HCT116 (cell line): ENCODE measurements around the gene ABLIM1. TPM values are rescaled to one million over a fixed set of nuclear protein-coding genes. Genes with fewer than 3 reads are reported as not detected.

Experiments
- ATAC-seq: fragments of 200-7000 bp; cut with Tn5 transposase; 2 replicates; pipeline ENCODE4 v1.9.1; 2020; ENCODE audit warnings: mild to moderate bottlenecking, moderate library complexity
- BruUV-seq: library from RNA; stranded (reverse); fragments of 400-500 nt; replicated peaks from 2 replicates; lab custom pipeline; 2021; lab: Mats Ljungman, UMichigan
- CTCF ChIA-PET: fragments of 300-600 bp; sonication (Branson Sonifier 250); formaldehyde crosslinking; loops from one replicate; lab custom pipeline; 2021; ENCODE audit warnings: antibody characterized with exemption; lab: Charles Lee
- POLR2A ChIA-PET: fragments of 300-600, 350-600 bp; sonication (Branson Sonifier 250); formaldehyde crosslinking; loops from one replicate; lab custom pipeline; 2021; ENCODE audit warnings: antibody characterized with exemption; lab: Charles Lee
- RAD21 ChIA-PET, 2 experiments: fragments of 300-600 bp; sonication (Branson Sonifier 250); formaldehyde crosslinking; loops; one replicate each; lab custom pipeline; 2023; ENCODE audit warnings: low total read pairs in 2 of 2; ENCODE audit not compliant: uncharacterized antibody in 2 of 2, unreplicated experiment in 2 of 2, low non-redundant PET in 1 of 2; lab: Charles Lee
- DNase-seq: peaks from one replicate; pipeline ENCODE4 v3.0.0-alpha.2; 2010; ENCODE audit warnings: low read depth, low spot score
- H2AFZ ChIP-seq: fragments of 200-600 bp; shearing (Covaris generic), sonication (generic); 2 replicates; pipeline ENCODE4 v1.6.1; 2017; ENCODE audit warnings: low read depth, mixed run types, mixed read lengths, antibody characterized with exemption, low read length; ENCODE audit not compliant: poor library complexity, severe bottlenecking
- H3K27ac ChIP-seq: 2 replicates; pipeline ENCODE4 v1.5.1; 2012; ENCODE audit warnings: low read depth, low read length
- H3K27me3 ChIP-seq: fragments of 200-600 bp; sonication (generic); 2 replicates; pipeline ENCODE4 v1.6.1; 2016; ENCODE audit warnings: mixed run types, low read length, mixed read lengths; ENCODE audit not compliant: insufficient read depth
- H3K36me3 ChIP-seq, 2 experiments: fragments of 200-500 bp in 1 of 2; fragments of 200-600 bp in 1 of 2; sonication (Bioruptor generic) in 1 of 2; sonication (generic) in 1 of 2; 2 replicates each; pipeline versions ENCODE4 v1.5.1 to v1.6.1; 2014 to 2016; ENCODE audit warnings: low read length in 2 of 2, inconsistent platforms in 1 of 2, mixed read lengths in 1 of 2, mixed run types in 1 of 2; ENCODE audit not compliant: insufficient read depth in 2 of 2, control insufficient read depth in 1 of 2
- H3K4me1 ChIP-seq, 2 experiments: fragments of 200-600 bp in 1 of 2; sonication (generic) in 1 of 2; 2 replicates each; pipeline versions ENCODE4 v1.5.1 to v1.6.1; 2012 to 2017; ENCODE audit warnings: low read length in 2 of 2, inconsistent platforms in 1 of 2, mild to moderate bottlenecking in 1 of 2, mixed read lengths in 1 of 2, mixed run types in 1 of 2, moderate library complexity in 1 of 2; ENCODE audit not compliant: insufficient read depth in 2 of 2, control insufficient read depth in 1 of 2
- H3K4me2 ChIP-seq: fragments of 200-600 bp; sonication (generic); 2 replicates; pipeline ENCODE4 v1.6.1; 2017; ENCODE audit warnings: mixed run types, low read length, mixed read lengths
- H3K4me3 ChIP-seq, 2 experiments: fragments of 200-600 bp in 1 of 2; sonication (generic) in 1 of 2; replicated peaks in 1 of 2; 2 replicates each; pipeline ENCODE4 v1.5.1; 2011 to 2016; ENCODE audit warnings: low read length in 2 of 2, control low read depth in 1 of 2, low read depth in 1 of 2, mild to moderate bottlenecking in 1 of 2, mixed read lengths in 1 of 2, mixed run types in 1 of 2
- H3K79me2 ChIP-seq: fragments of 200-600 bp; sonication (generic); 2 replicates; pipeline ENCODE4 v1.6.1; 2017; ENCODE audit warnings: mild to moderate bottlenecking, mixed run types, low read length, moderate library complexity, mixed read lengths; ENCODE audit not compliant: insufficient read depth
- H3K9ac ChIP-seq: fragments of 200-600 bp; sonication (generic); 2 replicates; pipeline ENCODE4 v1.6.1; 2016; ENCODE audit warnings: low read length, mixed read lengths
- H3K9me2 ChIP-seq: fragments of 200-600 bp; sonication (generic), shearing (Covaris generic); 2 replicates; pipeline ENCODE4 v1.6.1; 2017; ENCODE audit warnings: mixed run types, mild to moderate bottlenecking, moderate library complexity; ENCODE audit not compliant: insufficient read depth
- H3K9me3 ChIP-seq, 2 experiments: fragments of 200-500 bp in 1 of 2; fragments of 200-600 bp in 1 of 2; sonication (Bioruptor generic) in 1 of 2; sonication (generic) in 1 of 2; 2 replicates each; pipeline ENCODE4 v1.6.1; 2014 to 2017; ENCODE audit warnings: low read length in 2 of 2, mixed read lengths in 2 of 2, inconsistent platforms in 1 of 2, low read depth in 1 of 2, mild to moderate bottlenecking in 1 of 2, mixed run types in 1 of 2, moderate library complexity in 1 of 2; ENCODE audit not compliant: control insufficient read depth in 1 of 2, insufficient read depth in 1 of 2
- H4K20me1 ChIP-seq: fragments of 200-600 bp; sonication (generic), shearing (Covaris generic); 2 replicates; pipeline ENCODE4 v1.6.1; 2017; ENCODE audit warnings: mixed run types, mild to moderate bottlenecking, moderate library complexity; ENCODE audit not compliant: insufficient read depth
- CBX3 ChIP-seq: IDR thresholded peaks from 2 replicates; pipeline ENCODE4 v1.6.1; 2012; ENCODE audit warnings: low read depth
- CEBPB ChIP-seq: IDR thresholded peaks from 2 replicates; pipeline ENCODE4 v1.6.1; 2012; ENCODE audit warnings: low read depth
- EGR1 ChIP-seq: IDR thresholded peaks from 2 replicates; pipeline ENCODE4 v1.6.1; 2012; ENCODE audit warnings: low read depth
- ELF1 ChIP-seq: IDR thresholded peaks from 2 replicates; pipeline ENCODE4 v1.6.1; 2012; ENCODE audit warnings: low read depth, borderline replicate concordance
- EZH2 ChIP-seq: fragments of 200-600 bp; sonication (generic); IDR thresholded peaks from 2 replicates; pipeline ENCODE4 v1.6.1; 2017; ENCODE audit warnings: antibody characterized with exemption, mixed run types
- EZH2phosphoT487 ChIP-seq: fragments of 200-600 bp; IDR thresholded peaks from 2 replicates; pipeline ENCODE4 v1.6.1; 2018; ENCODE audit warnings: antibody characterized with exemption, borderline replicate concordance
- FOSL1 ChIP-seq: IDR thresholded peaks from 2 replicates; pipeline ENCODE4 v1.6.1; 2012; ENCODE audit warnings: low read depth
- JUND ChIP-seq: IDR thresholded peaks from 2 replicates; pipeline ENCODE4 v1.6.1; 2012
- POLR2A ChIP-seq: IDR thresholded peaks from 2 replicates; pipeline ENCODE4 v1.7.0; 2011; ENCODE audit warnings: borderline replicate concordance; ENCODE audit not compliant: insufficient read depth, insufficient read length; ENCODE audit errors: extremely low read depth
- POLR2AphosphoS5 ChIP-seq: IDR thresholded peaks from 2 replicates; pipeline ENCODE4 v1.6.1; 2011; ENCODE audit warnings: mild to moderate bottlenecking, low read depth, low read length, moderate library complexity
- RAD21 ChIP-seq: IDR thresholded peaks from 2 replicates; pipeline ENCODE4 v1.6.1; 2012; ENCODE audit warnings: low read depth, mild to moderate bottlenecking
- SIN3A ChIP-seq: IDR thresholded peaks from 2 replicates; pipeline ENCODE4 v1.6.1; 2012; ENCODE audit warnings: low read depth
- SP1 ChIP-seq: IDR thresholded peaks from 2 replicates; pipeline ENCODE4 v1.6.1; 2012; ENCODE audit warnings: low read depth
- SRF ChIP-seq: IDR thresholded peaks from 2 replicates; pipeline ENCODE4 v1.6.1; 2012; ENCODE audit warnings: low read depth
- YY1 ChIP-seq: IDR thresholded peaks from 2 replicates; pipeline ENCODE4 v1.6.1; 2011; ENCODE audit warnings: low read length, low read depth, moderate library complexity, mild to moderate bottlenecking; ENCODE audit not compliant: insufficient replicate concordance; ENCODE audit errors: extremely low read depth
- ZFX ChIP-seq: fragments of 450-650 bp; IDR thresholded peaks from 2 replicates; pipeline ENCODE4 v1.6.1; 2017
- ZNF274 ChIP-seq: fragments of 200-500 bp; sonication (Bioruptor generic); IDR thresholded peaks from 2 replicates; pipeline ENCODE4 v1.6.1; 2014; ENCODE audit warnings: mild to moderate bottlenecking, low read depth, low read length, inconsistent platforms
- intact Hi-C: fragments of 100-400 bp; cut with micrococcal nuclease; formaldehyde crosslinking; loops from 2 replicates; pipeline ENCODE4 v1.10.0; 2022
- total RNA-seq: library from RNA; stranded (reverse); gene quantifications from one replicate; pipeline ENCODE4 v1.2.1, GENCODE V29; 2021; ENCODE audit not compliant: unreplicated experiment
- TF ChIP-seq, protein P1 (sequence below): IDR thresholded peaks from 2 replicates; pipeline ENCODE4 v1.6.1; 2012
- TF ChIP-seq, protein P2 (sequence below): IDR thresholded peaks from 2 replicates; pipeline ENCODE4 v1.6.1; 2011; ENCODE audit warnings: mild to moderate bottlenecking, low read length, moderate library complexity; ENCODE audit not compliant: insufficient replicate concordance; ENCODE audit errors: extremely low read depth

Gene ABLIM1
- total RNA-seq, 1 experiment from 2014 or later = 96.2 TPM

DNA sequence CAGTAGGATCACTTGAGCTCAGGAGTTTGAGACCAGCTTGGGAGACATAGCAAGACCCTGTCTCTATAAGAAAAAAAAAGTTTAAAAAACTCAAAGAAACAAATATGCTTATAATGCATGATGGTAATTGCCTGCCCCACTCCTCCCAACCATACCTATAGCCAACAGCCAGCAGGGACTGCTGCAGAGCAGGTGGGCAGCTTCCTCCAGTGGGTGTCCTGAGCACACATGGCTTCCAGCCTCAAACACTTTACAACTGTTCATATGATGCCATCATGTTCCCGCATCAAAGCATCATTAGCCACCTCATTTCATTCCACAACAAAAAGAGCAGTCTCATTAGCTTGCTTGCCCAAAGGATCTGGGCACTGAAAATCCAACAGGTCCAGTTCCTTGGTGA lies 42.0 kb downstream of the ABLIM1 start:
- Histone ChIP-seq H3K27ac (no peak overlapping the region), H2AFZ (no peak overlapping the region), H3K4me1 (peaks cover 11 to 12% of the 10 kb centered on the region in 2 experiments; a peak in 3 of 4 replicates), H4K20me1 (no peaks in the 10 kb centered on the region), H3K4me3 (no peak overlapping the region), H3K9me2 (no peaks in the 10 kb centered on the region), H3K4me2 (no peak overlapping the region), H3K9me3 (no peaks in the 10 kb centered on the region), H3K36me3 (no peaks in the 10 kb centered on the region), H3K79me2 (no peaks in the 10 kb centered on the region), H3K27me3 (no peaks in the 10 kb centered on the region), H3K9ac (no peak overlapping the region)
- no TSS peak for BruUV-seq
- RAD21 ChIA-PET = interaction anchor here in 1 of 2 experiments (0.6 kb wide), 1 partner anchor 50 kb away, joined by 5 read pairs; no protein-coding TSS in a partner anchor
- POLR2A ChIA-PET = no interaction called here
- TF ChIP-seq EGR1 (no peak), FOSL1 (no peak), SP1 (no peak), CEBPB (no peak), ELF1 (no peak), EZH2phosphoT487 (no peak), RAD21 (no peak), YY1 (no peak), ZNF274 (no peak), POLR2AphosphoS5 (no peak), POLR2A (no peak), EZH2 (no peak), JUND (no peak), SIN3A (no peak), CBX3 (no peak), SRF (no peak), ZFX (no peak)
- TF ChIP-seq, protein P1, sequence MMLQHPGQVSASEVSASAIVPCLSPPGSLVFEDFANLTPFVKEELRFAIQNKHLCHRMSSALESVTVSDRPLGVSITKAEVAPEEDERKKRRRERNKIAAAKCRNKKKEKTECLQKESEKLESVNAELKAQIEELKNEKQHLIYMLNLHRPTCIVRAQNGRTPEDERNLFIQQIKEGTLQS = no peak
- TF ChIP-seq, protein P2, sequence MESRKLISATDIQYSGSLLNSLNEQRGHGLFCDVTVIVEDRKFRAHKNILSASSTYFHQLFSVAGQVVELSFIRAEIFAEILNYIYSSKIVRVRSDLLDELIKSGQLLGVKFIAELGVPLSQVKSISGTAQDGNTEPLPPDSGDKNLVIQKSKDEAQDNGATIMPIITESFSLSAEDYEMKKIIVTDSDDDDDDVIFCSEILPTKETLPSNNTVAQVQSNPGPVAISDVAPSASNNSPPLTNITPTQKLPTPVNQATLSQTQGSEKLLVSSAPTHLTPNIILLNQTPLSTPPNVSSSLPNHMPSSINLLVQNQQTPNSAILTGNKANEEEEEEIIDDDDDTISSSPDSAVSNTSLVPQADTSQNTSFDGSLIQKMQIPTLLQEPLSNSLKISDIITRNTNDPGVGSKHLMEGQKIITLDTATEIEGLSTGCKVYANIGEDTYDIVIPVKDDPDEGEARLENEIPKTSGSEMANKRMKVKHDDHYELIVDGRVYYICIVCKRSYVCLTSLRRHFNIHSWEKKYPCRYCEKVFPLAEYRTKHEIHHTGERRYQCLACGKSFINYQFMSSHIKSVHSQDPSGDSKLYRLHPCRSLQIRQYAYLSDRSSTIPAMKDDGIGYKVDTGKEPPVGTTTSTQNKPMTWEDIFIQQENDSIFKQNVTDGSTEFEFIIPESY = no peak
- ATAC-seq (peak; percentile 47; the same call in 1 of the 2 replicates), DNase-seq (no peak)
- CTCF ChIA-PET = interaction anchor here (1.4 kb wide), 1 partner anchor 14 kb away, joined by 3 read pairs; no protein-coding TSS in a partner anchor
- intact Hi-C loops = no loop called here
